HS-27A (cell line): ENCODE data around the gene RBM43.
"Not testable (repeated sequence)": the region's sequence is repeated elsewhere in the genome, so short reads cannot be mapped to it uniquely, and the experiment has no call there.

ENCODE experiments used
- DNase-seq: peaks from one replicate; pipeline ENCODE4 v3.0.0-alpha.2; 2012; ENCODE audit warnings: low read depth, missing footprints

Gene RBM43

DNA sequence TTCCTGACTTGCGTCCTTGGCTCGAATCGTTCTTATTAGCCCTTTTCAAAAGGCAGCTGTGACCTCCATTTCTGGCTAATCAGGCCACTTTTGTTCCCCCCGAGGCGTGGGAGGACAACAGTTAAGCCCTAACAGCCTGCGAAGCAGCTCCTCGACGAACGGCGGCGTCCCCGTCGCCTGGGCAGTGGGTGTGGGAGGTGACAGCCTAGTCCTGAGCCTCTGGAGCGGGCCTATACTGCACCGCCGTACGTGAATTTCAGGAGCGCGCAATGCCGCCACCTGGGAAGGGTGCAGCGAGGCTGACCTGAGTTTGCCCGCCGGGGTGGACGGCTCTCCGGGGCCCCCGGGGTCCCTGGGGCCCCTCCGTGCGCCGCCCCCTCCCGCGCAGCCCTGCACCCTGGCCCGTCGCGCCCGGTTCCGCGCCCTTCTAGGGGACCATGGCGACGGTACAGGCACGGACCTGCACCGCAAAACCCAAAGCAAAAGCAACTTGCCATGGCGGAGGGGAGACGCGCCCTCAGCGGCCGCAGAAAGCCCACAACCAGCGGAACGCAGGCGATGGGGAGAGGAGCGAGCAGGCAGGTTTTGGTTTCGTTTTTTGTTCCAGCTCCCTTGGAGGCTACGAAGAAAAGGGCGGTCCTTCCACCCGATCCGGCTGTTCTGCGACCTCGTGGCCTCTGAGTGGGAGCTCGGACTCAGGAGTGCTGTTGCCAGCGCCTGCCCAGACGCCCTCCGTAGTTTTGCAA is at the start of gene RBM43:
TSS of gene RBM43 (minus strand) at position 633 of the 746 bp plus-strand sequence. CDS start at position 497, 136 bp downstream.
- peak; percentile 47 for DNase-seq

GRCh38 chr2:151310313-151310712 is 48.6 kb upstream of the RBM43 start:
- not testable (repeated sequence) for DNase-seq

DNA sequence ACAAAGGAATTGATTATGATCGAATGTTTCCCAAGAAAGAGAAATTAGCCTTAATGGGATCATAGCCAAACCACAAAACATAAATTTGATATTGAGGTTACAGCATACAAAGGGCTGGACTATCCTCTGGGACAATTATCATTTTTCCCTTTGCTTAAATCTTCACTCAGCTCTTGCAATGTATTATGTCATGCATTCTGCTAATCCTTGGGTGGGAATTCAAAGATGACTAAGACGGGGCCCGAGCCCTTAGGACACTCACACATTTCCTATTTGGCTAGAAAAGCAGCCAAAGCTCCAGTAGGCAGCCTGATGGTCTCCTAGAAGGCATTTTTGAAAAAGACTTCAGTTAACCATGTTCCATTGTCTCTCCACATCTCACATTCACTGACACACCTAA is 45.0 kb upstream of the RBM43 start:
- no peak for DNase-seq

- DNase-seq: no peak
Measured at GRCh38 chr2:151305129-151305691, 43.5 kb upstream of the RBM43 start.

DNA sequence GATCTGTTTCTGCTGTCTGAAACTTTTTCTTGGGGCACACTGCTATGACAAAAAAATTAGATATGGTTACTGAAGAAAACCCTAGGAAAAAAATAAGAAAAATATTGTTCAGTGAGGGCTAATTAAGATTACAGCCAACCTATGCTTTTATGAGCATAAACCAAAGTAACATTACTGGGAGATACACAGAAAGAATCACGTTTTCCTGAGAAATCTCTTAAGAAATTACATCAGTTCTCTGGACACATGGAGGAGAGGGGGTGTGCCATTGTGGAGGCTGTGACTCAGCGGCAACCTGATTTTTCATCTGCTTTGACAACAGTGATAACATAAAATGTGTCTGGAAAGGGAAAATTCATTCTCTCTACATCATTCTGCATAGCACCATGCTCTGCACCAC is 41.2 kb upstream of the RBM43 start:
- no peak for DNase-seq

DNA sequence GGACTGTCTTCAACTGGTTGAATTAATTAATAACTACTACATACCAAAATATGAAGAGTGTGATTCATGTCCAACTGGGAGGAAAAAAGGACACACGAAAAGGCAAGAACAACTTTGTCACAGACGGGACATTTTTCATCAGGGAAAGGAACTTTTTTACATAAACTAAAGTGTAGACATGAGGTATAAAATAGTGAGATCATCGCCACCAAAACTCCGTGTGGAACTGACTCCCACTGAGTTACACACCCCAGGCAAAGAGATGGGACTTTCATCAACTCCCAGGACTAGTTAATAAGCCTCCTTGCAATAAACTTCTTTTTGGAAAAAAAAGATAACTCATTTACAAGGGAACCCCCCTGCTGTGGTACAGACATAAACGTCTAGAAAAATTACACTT is 40.7 kb upstream of the RBM43 start:
- no peak for DNase-seq

DNA sequence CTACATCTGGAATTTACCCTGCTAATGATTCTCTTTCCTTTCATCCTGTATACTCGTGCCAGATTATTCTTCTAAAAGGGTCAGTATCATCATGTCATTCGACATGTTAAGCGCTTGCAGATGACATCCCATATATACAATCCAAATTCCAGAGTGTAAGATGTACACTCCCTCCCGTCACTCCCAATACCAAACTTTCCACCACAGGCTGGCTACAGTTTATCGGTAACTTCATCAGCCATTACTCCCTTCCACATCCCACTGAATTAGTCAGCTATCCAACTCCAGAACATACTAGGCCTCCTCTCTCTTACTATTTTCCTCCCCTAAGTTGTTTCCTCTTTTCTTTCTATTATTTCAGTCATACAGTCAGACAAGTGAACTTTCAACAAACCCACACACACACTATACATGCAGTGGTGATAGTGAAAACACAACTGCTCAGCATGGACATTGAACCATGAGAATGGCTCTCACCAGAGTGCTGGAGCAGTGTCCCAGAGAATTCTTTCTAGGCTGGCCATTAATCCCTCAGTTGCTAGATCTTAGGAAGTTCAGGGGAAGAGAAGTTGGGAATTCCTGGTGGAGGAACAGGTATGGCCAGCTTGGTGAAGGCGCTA is 38.4 kb upstream of the RBM43 start:
- no peak for DNase-seq

DNA sequence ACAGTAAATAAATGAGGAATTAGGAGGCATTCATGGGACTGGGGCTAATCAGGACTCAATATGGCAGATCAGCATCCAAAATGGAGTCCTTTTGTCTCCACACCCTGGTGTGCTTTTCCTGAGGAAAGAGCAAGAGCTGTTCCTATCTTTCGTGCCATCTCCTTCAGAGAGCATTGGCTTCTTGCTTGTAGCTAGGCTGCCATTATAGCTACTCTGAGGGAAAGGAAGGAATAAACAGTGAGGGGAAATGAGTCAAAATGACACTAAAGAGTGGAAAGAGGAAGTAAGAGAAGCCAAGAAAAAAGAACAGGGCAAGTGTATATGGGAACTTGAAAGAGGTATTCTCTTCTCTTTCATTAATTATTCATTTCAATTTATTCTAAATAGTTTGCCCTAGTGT is 36.2 kb upstream of the RBM43 start:
- no peak for DNase-seq

DNA sequence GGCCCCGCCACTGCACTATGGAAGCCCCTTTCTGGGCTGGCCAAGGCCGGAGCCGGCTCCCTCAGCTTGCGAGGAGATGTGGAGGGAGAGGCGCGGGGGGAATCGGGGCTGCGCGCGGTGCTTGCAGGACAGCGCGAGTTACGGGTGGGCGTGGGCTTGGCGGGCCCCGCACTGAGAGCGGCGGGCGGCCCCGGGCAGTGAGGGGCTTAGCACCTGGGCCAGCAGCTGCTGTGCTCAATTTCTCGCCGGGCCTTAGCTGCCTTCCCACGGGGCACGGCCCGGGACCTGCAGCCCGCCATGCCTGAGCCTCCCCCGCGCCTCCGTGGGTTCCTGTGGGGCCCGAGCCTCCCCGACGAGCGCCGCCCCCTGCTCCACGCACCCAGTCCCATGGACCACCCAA is 34.3 kb upstream of the RBM43 start:
- DNase-seq: not testable (repeated sequence)

GRCh38 chr2:151292546-151292945 is 30.9 kb upstream of the RBM43 start:
- DNase-seq: no peak

DNA sequence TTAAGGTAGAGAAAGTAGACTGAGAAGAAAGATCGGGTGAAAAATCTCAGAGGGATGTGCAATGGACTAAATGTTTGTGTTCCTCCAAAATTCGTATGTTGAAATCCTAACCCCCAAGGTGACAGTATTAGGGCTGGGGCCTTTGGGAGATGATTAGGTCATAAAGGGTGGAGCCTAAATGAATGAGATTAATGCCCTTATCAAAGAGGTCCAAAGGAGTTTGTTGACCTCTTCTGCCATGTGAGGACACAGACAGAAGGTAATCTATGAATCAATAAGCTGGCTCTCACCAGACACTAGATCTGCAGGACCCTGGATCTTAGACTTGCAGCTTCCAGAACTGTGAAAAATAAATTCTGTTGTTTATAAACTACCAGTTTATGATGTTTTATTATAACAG is 30.5 kb upstream of the RBM43 start:
- no peak for DNase-seq

- no peak for DNase-seq
Measured at GRCh38 chr2:151291224-151291623, 29.6 kb upstream of the RBM43 start.

GRCh38 chr2:151289972-151290866 is 28.6 kb upstream of the RBM43 start:
- no peak for DNase-seq

GRCh38 chr2:151287513-151288250 is 26.0 kb upstream of the RBM43 start:
- no peak for DNase-seq

DNA sequence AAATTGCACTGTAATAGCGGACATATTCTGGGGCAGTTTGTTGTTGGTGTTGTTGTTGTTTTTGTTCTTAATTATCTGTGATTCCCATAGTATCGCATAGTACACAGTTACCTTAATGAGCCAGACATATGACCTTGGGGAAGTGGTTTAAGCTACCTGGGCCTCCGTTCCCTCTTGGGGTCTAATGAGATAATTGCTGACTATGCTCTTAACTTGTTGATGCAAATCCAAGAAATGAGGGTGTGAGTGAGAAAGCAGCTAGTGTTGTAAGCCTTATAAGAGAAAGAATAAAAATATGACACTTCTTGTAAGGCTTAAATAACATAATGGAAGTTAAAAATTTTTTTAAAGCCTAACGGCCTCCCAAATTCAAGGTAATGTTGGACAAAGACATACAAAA is 20.7 kb upstream of the RBM43 start:
- no peak for DNase-seq

- DNase-seq: no peak
Measured at GRCh38 chr2:151280271-151280670, 18.6 kb upstream of the RBM43 start.

GRCh38 chr2:151278487-151278886 is 16.8 kb upstream of the RBM43 start:
- no peak for DNase-seq

DNA sequence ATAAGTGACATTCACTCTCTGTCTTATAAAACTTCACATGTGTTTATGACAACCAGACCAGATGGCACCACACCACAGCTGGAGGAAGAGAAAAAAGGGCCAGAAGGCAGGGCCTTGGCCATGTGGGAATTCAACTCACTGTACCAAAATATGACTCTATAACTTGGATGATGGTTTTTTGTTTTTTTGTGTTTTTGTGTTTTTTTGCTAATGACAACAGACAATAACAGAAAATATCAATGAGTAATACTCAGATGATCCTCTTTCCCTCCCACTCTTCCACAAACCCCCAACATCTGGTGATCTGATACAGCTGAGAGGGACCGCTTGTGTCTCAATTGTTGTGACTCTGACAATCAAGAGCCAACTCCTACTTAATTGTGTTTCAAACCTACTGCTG is 15.4 kb upstream of the RBM43 start:
- no peak for DNase-seq

DNA sequence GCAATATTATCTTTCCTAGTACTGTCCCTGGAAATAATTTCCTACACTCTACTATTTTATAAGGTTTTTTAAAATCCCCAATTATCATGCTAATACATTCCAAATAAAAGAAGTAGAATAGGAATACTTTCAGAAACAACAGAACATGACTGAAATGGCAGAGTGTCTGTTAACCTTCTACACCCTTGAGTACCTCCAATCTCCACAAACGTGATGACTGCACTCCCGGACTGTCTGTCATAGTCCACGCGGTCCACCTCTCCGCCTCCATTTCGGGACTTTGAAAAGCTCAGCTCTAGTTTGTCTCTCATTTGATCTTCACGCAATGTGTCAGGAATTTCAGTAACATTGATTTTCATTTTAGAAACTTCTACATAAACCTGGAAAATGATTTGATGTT is 13.6 kb upstream of the RBM43 start:
- DNase-seq: no peak

DNA sequence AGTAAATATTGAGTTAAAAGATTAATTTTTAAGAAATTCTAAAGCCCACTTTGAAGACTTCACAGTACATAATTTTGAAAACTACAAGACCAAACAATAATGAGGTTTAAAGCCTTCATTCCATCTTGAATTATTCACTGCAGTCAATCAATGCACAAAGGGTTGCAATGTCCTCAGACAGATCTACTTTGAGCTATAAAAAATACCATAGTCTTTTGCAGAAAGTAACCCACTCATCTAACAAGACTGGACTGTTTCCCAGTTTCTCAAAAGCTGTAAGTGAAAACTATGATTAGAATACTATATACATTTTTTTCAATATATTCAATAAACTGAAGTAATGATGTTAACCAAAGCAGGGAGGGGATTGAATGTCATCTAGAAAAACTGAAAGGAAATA is 10.2 kb upstream of the RBM43 start:
- no peak for DNase-seq

DNA sequence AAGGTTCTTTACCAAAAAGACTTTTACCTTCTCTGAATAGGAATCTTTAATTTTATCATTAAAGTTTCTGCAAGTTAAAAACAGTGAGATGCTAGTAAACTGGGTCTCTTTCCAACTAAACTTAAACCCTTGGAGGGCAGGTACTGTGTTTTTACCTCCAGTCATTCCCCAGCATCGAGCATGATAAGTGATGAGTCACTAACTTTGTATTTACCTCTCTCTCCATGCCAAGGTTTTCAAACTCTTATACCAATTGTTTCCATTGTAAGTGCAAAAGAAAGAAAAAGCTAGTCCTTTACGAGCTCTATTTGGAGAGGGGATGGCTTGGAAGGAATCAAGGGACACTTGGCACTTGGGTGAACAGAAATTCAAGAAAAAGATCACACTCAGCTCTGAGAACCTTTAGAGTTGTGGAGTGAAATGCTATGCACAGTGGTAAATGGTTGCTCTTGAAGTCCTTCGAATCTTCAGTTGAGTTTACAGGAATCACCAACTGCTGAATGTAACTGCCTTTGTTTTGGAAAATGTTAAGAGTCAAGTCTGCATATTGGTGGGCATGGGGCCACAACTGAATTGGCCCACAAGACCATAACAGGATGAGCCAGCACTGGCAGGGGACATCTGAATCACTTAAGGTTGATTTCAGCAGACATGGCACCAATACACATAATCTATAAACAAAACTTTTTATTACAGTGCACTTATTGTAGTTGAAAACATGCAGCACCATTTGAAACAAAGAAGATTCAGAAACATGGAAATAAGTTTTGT is 8.3 kb upstream of the RBM43 start:
- DNase-seq: no peak
